Trophoblast cell (in vitro differentiated cells and primary cell): ENCODE results near the gene PRDX6.

Experiments used
- DNase-seq, 2 donors: peaks; one replicate each; pipeline ENCODE4 v3.0.0-alpha.2; 2016
- H2AFZ ChIP-seq: 2 replicates; pipeline ENCODE4 v1.6.1; 2013; ENCODE audit warnings: low read length, moderate library complexity, mild to moderate bottlenecking; ENCODE audit not compliant: insufficient read depth, poor library complexity
- H2AK5ac ChIP-seq: 2 replicates; pipeline ENCODE4 v1.6.1; 2013; ENCODE audit warnings: mild to moderate bottlenecking, low read length
- H2BK120ac ChIP-seq: 2 replicates; pipeline ENCODE4 v1.6.1; 2013; ENCODE audit warnings: low read length, mild to moderate bottlenecking, moderate library complexity; ENCODE audit not compliant: insufficient read depth, poor library complexity
- H2BK12ac ChIP-seq: 2 replicates; pipeline ENCODE4 v1.6.1; 2013; ENCODE audit warnings: mild to moderate bottlenecking, low read length, moderate library complexity
- H2BK5ac ChIP-seq: 2 replicates; pipeline ENCODE4 v1.6.1; 2013; ENCODE audit warnings: low read length, low read depth, moderate library complexity, mild to moderate bottlenecking; ENCODE audit not compliant: poor library complexity
- H3K14ac ChIP-seq: 2 replicates; pipeline ENCODE4 v1.6.1; 2013; ENCODE audit warnings: mild to moderate bottlenecking, low read length
- H3K18ac ChIP-seq: 2 replicates; pipeline ENCODE4 v1.6.1; 2013; ENCODE audit warnings: mild to moderate bottlenecking, low read length
- H3K23ac ChIP-seq: 2 replicates; pipeline ENCODE4 v1.6.1; 2013; ENCODE audit warnings: low read length
- H3K27ac ChIP-seq: 2 replicates; pipeline ENCODE4 v1.5.1; 2013; ENCODE audit warnings: low read depth, mild to moderate bottlenecking, inconsistent platforms, low read length, moderate library complexity
- H3K27me3 ChIP-seq: 2 replicates; pipeline ENCODE4 v1.6.1; 2013; ENCODE audit warnings: inconsistent platforms, mild to moderate bottlenecking, low read length, moderate library complexity; ENCODE audit not compliant: insufficient read depth
- H3K36me3 ChIP-seq, 2 experiments: 1 replicate in 1 of 2; 2 replicates in 1 of 2; pipeline ENCODE4 v1.6.1; 2013; ENCODE audit warnings: low read length in 2 of 2, mild to moderate bottlenecking in 2 of 2, moderate library complexity in 1 of 2; ENCODE audit not compliant: insufficient read depth in 2 of 2, control insufficient read depth in 1 of 2
- H3K4ac ChIP-seq: 2 replicates; pipeline ENCODE4 v1.6.1; 2013; ENCODE audit warnings: low read depth, mild to moderate bottlenecking, low read length, moderate library complexity
- H3K4me1 ChIP-seq, 2 experiments: 1 replicate in 1 of 2; 2 replicates in 1 of 2; pipeline ENCODE4 v1.6.1; 2013; ENCODE audit warnings: low read length in 2 of 2, mild to moderate bottlenecking in 2 of 2, moderate library complexity in 1 of 2; ENCODE audit not compliant: insufficient read depth in 2 of 2, control insufficient read depth in 1 of 2
- H3K4me2 ChIP-seq: 2 replicates; pipeline ENCODE4 v1.6.1; 2013; ENCODE audit warnings: inconsistent platforms, mild to moderate bottlenecking, low read length, moderate library complexity
- H3K4me3 ChIP-seq: 2 replicates; pipeline ENCODE4 v1.5.1; 2013; ENCODE audit warnings: mild to moderate bottlenecking, low read depth, low read length, inconsistent platforms
- H3K79me1 ChIP-seq: one replicate; pipeline ENCODE4 v1.6.1; 2013; ENCODE audit warnings: low read length
- H3K79me2 ChIP-seq: 2 replicates; pipeline ENCODE4 v1.6.1; 2013; ENCODE audit warnings: low read length, mild to moderate bottlenecking; ENCODE audit not compliant: control insufficient read depth, insufficient read depth, poor library complexity
- H3K9ac ChIP-seq: 2 replicates; pipeline ENCODE4 v1.6.1; 2013; ENCODE audit warnings: mild to moderate bottlenecking, low read length
- H3K9me3 ChIP-seq: 2 replicates; pipeline ENCODE4 v1.6.1; 2013; ENCODE audit warnings: low read depth, mild to moderate bottlenecking, control low read depth, inconsistent platforms, low read length; ENCODE audit not compliant: insufficient read depth
- H4K12ac ChIP-seq: 2 replicates; pipeline ENCODE4 v1.6.1; 2013; ENCODE audit warnings: low read depth, mild to moderate bottlenecking, low read length, moderate library complexity
- H4K8ac ChIP-seq: 2 replicates; pipeline ENCODE4 v1.6.1; 2013; ENCODE audit warnings: low read depth, mild to moderate bottlenecking, low read length, moderate library complexity
- H4K91ac ChIP-seq: one replicate; pipeline ENCODE4 v1.6.1; 2013; ENCODE audit warnings: low read depth, mild to moderate bottlenecking, low read length, moderate library complexity
- WGBS: extraction: QIAGEN DNeasy Blood & Tissue Kit; methylation state at CpG from one replicate; pipeline ENCODE4 v1.1.7; 2013; ENCODE audit warnings: missing lambda C conversion rate; ENCODE audit not compliant: insufficient read length, insufficient coverage; ENCODE audit errors: extremely low coverage; 5-methylcytosine and 5-hydroxymethylcytosine counted together

The PRDX6 gene

DNA sequence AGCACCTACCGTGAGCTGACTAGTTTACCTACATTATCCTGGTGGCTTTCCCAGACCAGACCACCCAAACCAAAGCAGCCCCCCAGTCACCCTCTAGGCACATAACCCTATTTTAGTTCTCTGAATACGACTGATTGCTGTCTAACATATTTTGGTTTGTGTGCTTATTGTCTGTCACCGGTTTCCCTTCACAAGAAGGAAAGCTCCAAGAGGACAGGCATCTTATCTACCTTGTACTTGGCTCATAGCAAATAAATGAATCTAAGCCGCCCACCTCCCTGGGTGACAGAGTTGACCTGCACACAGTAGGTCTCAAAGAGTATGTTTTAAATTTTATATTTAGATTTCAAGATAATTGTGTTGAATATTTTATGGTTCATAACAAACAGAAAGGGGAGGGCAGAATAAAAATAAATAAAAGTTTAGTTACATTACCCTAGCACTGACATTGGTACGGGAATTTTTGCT, 904 bp upstream of the PRDX6 start:
- H3K18ac ChIP-seq: no peak overlapping the region
- peaks cover 14% of the 10 kb centered on the region for H3K79me2 ChIP-seq
- H2BK5ac ChIP-seq: peak overlapping the region; percentile 78
- peak overlapping the region; percentile 69 for H3K4me2 ChIP-seq
- no peak overlapping the region for H3K9ac ChIP-seq
- no peak overlapping the region for H2AFZ ChIP-seq
- peaks cover 2% of the 10 kb centered on the region in 2 experiments for H3K36me3 ChIP-seq
- no peak overlapping the region for H2AK5ac ChIP-seq
- DNase-seq: no peak
- peak overlapping the region; percentile 93 for H3K27ac ChIP-seq
- peak overlapping the region; percentile 67 for H3K4ac ChIP-seq
- H4K12ac ChIP-seq: no peak overlapping the region
- peaks cover 4 to 15% of the 10 kb centered on the region in 2 experiments for H3K4me1 ChIP-seq
- no peak overlapping the region for H2BK120ac ChIP-seq
- peak overlapping the region; percentile 76 for H3K4me3 ChIP-seq
- no CpG with 5 or more reads among the region's 5 CpGs for WGBS
- H3K27me3 ChIP-seq: no peaks in the 10 kb centered on the region
- H3K9me3 ChIP-seq: no peaks in the 10 kb centered on the region
- H4K91ac ChIP-seq: no peak overlapping the region
- no peak overlapping the region for H3K14ac ChIP-seq
- no peak overlapping the region for H2BK12ac ChIP-seq
- no peak overlapping the region for H3K23ac ChIP-seq
- peaks cover 22% of the 10 kb centered on the region for H3K79me1 ChIP-seq
- H4K8ac ChIP-seq: no peak overlapping the region

DNA sequence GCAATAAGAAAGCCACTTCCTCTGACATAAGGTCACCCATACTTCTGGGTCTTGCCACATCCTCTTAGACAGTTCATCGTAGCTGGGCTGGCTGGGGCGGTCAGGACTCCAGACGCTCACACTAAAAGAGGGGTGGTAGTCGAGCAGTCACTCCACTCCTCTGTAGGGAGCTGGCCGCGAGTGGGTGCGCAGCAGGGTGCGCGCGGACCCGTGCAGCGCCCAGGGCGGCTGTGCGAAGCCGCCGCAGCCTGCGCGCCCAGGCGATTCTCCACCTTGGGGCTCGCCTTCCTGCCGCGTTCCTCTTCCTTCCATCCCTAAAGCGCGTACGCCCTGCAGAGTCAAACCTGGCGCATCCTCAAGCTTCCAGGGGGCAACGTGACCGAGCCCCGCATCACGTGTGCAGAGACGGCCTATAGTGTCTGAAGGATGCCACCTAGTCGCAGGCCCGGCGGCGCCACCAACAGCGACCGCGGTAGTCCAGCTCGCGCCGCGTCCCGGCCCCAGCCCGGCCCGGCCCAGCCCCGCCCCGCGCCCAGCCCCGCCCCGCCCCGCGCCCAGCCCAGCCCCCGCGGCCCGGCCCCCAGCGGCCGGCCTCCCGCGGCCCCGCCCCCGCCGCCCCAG, 360 bp upstream of the PRDX6 start:
- H3K36me3 ChIP-seq: peaks cover 3 to 8% of the 10 kb centered on the region in 2 experiments
- H4K12ac ChIP-seq: peak overlapping the region; percentile 78
- peak overlapping the region; percentile 83 for H3K14ac ChIP-seq
- peaks cover 22% of the 10 kb centered on the region for H3K79me1 ChIP-seq
- peak overlapping the region; percentile 5 for H3K4ac ChIP-seq
- peak overlapping the region; percentile 71 for H3K18ac ChIP-seq
- H3K27ac ChIP-seq: peak overlapping the region; percentile 93
- H2BK5ac ChIP-seq: peak overlapping the region; percentile 78
- peak overlapping the region; percentile 84 for H4K8ac ChIP-seq
- H3K9ac ChIP-seq: peak overlapping the region; percentile 0
- H3K4me2 ChIP-seq: peak overlapping the region; percentile 69
- peaks cover 14% of the 10 kb centered on the region for H3K79me2 ChIP-seq
- peak overlapping the region; percentile 93 for H4K91ac ChIP-seq
- H2BK120ac ChIP-seq: peak overlapping the region; percentile 69
- H2AFZ ChIP-seq: peak overlapping the region; percentile 84
- no peak overlapping the region for H2AK5ac ChIP-seq
- no peak overlapping the region for H2BK12ac ChIP-seq
- peaks cover 4 to 15% of the 10 kb centered on the region in 2 experiments for H3K4me1 ChIP-seq
- WGBS: no CpG with 5 or more reads among the region's 62 CpGs
- H3K27me3 ChIP-seq: no peaks in the 10 kb centered on the region
- no peak overlapping the region for H3K23ac ChIP-seq
- peak overlapping the region; percentile 76 for H3K4me3 ChIP-seq
- DNase-seq: peak; percentile 96 to 97
- H3K9me3 ChIP-seq: no peaks in the 10 kb centered on the region

DNA sequence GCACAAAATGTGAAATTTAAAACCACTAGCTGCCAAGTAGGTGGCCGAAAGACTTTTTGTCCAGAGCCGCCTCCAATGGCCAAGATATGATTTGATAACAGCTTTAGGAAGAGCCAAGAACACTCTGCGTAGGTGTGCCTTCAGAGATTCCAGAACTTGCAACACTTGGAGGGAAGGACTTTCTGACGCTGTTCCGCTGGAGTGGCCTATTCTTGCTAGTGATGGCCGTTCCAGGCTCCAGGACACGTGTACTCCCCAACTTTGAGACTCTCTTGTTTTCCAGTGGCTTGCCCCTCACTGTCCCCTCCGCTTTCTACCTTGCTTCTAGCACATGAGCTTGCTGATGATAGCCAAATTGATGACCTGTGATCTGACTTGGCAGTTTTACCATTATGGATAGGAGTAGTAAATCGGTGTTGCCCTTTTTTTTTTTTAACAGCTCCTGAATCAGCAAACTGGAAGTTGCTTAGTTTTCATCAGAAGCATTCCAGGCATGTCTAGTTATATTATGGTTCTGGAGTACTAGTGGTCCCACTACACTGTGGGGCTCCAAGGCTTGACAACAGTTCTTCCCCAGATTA, 1.0 kb downstream of the PRDX6 start:
- H3K9me3 ChIP-seq: no peaks in the 10 kb centered on the region
- H2BK5ac ChIP-seq: peak overlapping the region; percentile 19
- no peaks in the 10 kb centered on the region for H3K27me3 ChIP-seq
- no peak overlapping the region for H3K23ac ChIP-seq
- H3K4me1 ChIP-seq: peaks cover 4 to 14% of the 10 kb centered on the region in 2 experiments
- H3K36me3 ChIP-seq: peaks cover 3 to 9% of the 10 kb centered on the region in 2 experiments
- H3K18ac ChIP-seq: no peak overlapping the region
- peak overlapping the region; percentile 100 for H3K4me3 ChIP-seq
- peak overlapping the region; percentile 40 for H4K91ac ChIP-seq
- H2BK120ac ChIP-seq: no peak overlapping the region
- WGBS: no CpG with 5 or more reads among the region's 9 CpGs
- no peak overlapping the region for H2BK12ac ChIP-seq
- H3K9ac ChIP-seq: peak overlapping the region; percentile 93
- H4K8ac ChIP-seq: no peak overlapping the region
- no peak overlapping the region for H2AFZ ChIP-seq
- H3K4me2 ChIP-seq: peak overlapping the region; percentile 95
- H3K14ac ChIP-seq: peak overlapping the region; percentile 38
- no peak overlapping the region for H4K12ac ChIP-seq
- H3K27ac ChIP-seq: peak overlapping the region; percentile 85
- H3K79me1 ChIP-seq: peaks cover 22% of the 10 kb centered on the region
- no peak overlapping the region for H2AK5ac ChIP-seq
- peak; percentile 67 to 79 for DNase-seq
- H3K79me2 ChIP-seq: peaks cover 14% of the 10 kb centered on the region
- H3K4ac ChIP-seq: peak overlapping the region; percentile 75

DNA sequence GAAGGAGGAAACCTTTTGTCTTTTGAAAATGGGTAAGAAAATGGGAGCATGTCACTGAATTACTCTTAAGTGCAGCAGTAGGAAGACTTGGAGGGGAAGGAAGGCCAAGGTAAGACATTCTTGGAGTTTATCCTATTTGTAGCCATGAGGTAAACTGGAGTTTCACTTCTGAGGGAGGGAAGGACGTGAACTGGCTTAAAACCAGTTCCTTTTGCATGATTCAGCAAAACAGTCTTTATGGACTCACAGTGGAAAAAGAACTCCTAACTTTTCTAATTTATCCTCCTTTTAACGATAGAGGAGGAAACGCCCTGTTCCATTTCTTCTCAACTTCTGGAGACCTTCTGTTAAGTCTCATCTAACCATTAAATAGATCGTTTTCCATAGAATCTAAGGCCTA, 2.5 kb downstream of the PRDX6 start:
- Histone ChIP-seq H2BK120ac (no peak overlapping the region), H3K4me3 (no peak overlapping the region), H3K9me3 (no peaks in the 10 kb centered on the region), H3K23ac (no peak overlapping the region), H3K14ac (no peak overlapping the region), H3K79me1 (peaks cover 16% of the 10 kb centered on the region), H3K4me2 (no peak overlapping the region), H3K18ac (no peak overlapping the region), H4K8ac (no peak overlapping the region), H2AFZ (no peak overlapping the region), H3K36me3 (peaks cover 9 to 15% of the 10 kb centered on the region in 2 experiments), H4K12ac (no peak overlapping the region), H3K27ac (no peak overlapping the region), H3K4ac (peak overlapping the region; percentile 31), H2BK12ac (no peak overlapping the region), H2BK5ac (no peak overlapping the region), H3K27me3 (no peaks in the 10 kb centered on the region), H3K79me2 (peaks cover 14% of the 10 kb centered on the region), H2AK5ac (no peak overlapping the region), H3K9ac (no peak overlapping the region), H4K91ac (no peak overlapping the region), H3K4me1 (peaks cover 2 to 5% of the 10 kb centered on the region in 2 experiments)
- DNase-seq: peak in 1 of 2 donors; percentile 14
- no CpG with 5 or more reads among the region's 4 CpGs for WGBS
